ENCODE results near the gene DCLK2.

GRCh38 chr4:150256841-150257730, 178.8 kb downstream of the DCLK2 start:
- TF ChIP-seq, protein P1, sequence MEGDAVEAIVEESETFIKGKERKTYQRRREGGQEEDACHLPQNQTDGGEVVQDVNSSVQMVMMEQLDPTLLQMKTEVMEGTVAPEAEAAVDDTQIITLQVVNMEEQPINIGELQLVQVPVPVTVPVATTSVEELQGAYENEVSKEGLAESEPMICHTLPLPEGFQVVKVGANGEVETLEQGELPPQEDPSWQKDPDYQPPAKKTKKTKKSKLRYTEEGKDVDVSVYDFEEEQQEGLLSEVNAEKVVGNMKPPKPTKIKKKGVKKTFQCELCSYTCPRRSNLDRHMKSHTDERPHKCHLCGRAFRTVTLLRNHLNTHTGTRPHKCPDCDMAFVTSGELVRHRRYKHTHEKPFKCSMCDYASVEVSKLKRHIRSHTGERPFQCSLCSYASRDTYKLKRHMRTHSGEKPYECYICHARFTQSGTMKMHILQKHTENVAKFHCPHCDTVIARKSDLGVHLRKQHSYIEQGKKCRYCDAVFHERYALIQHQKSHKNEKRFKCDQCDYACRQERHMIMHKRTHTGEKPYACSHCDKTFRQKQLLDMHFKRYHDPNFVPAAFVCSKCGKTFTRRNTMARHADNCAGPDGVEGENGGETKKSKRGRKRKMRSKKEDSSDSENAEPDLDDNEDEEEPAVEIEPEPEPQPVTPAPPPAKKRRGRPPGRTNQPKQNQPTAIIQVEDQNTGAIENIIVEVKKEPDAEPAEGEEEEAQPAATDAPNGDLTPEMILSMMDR (IDR thresholded peaks at IDR 0.05 in 2 of 3, conservative IDR thresholded peaks at IDR 0.05 in 1 of 3; ENCODE audit: borderline replicate concordance in 1 of 3, insufficient read depth in 1 of 3, low read depth in 2 of 3, low read length in 2 of 3) = no peak
- no peak for TF ChIP-seq SP1 (IDR thresholded peaks at IDR 0.05; ENCODE audit: low read depth)
- no peak for TF ChIP-seq SIN3A (IDR thresholded peaks at IDR 0.05; ENCODE audit: low read depth)
- no peak for TF ChIP-seq MAX (IDR thresholded peaks at IDR 0.05)
- TF ChIP-seq JUND (IDR thresholded peaks at IDR 0.05) = no peak

Measured in HCT116 (cell line).